Stimulated activated naive CD4-positive, alpha-beta T cell (primary cell): ENCODE results near the gene OR1I1.
A peak's percentile ranks its signal among the peaks of the same experiment; 100 is the strongest.

Experiments used
- DNase-seq, 6 experiments: peaks; one replicate each; lab custom pipeline; 2025; lab: John Stamatoyannopoulos, UW

OR1I1 gene

GRCh38 chr19:15118789-15119494 lies 36.9 kb downstream of the OR1I1 start:
- DNase-seq = no peak

DNA sequence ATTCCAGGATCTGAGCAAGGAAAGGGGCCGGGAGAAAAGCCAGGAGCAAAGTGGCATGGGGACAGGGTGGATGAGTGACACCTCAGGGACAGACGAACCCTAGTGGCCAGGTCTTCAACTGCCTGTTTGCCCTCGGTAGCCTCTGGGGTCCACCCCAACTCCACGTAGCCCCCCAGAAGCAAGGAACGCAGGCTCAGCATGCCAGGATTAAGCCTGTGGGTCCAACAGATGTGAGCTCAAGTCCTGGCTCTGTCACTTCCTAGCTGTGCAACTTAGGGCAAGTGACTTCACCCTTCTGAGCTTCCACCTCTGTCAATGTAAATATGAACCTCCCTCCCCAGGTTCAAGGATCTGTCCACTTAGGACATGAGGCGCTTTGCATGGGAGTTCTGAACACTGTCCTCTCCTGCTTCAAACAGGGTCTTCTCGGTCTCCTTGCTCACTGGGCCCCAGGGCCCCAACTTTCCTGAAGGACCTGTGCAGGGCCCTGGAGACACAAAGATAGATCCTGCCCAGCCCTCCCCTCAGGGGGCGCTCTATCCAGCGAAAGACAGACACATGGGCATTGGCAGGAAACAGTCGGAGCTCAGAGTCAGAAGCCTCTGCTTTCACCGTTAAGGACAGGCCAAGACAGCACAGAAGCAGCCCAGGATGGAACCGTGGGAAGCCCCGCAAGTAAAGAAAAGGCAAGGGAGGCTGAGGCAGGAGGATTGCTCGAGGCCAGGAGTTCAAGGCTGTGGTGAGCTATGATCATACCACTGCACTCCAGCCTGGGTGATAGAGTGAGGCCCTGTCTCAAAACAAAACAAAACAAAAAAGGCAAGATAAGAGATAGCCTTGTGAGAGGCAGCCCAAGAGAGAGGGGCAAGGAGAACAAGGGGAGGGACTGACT lies 38.4 kb downstream of the OR1I1 start:
- DNase-seq = no peak

- DNase-seq = no peak
Measured at GRCh38 chr19:15122331-15123030, 40.5 kb downstream of the OR1I1 start.

- no peak for DNase-seq
Measured at GRCh38 chr19:15123031-15123890, 41.2 kb downstream of the OR1I1 start.

GRCh38 chr19:15123900-15124299 lies 41.9 kb downstream of the OR1I1 start:
- no peak for DNase-seq

DNA sequence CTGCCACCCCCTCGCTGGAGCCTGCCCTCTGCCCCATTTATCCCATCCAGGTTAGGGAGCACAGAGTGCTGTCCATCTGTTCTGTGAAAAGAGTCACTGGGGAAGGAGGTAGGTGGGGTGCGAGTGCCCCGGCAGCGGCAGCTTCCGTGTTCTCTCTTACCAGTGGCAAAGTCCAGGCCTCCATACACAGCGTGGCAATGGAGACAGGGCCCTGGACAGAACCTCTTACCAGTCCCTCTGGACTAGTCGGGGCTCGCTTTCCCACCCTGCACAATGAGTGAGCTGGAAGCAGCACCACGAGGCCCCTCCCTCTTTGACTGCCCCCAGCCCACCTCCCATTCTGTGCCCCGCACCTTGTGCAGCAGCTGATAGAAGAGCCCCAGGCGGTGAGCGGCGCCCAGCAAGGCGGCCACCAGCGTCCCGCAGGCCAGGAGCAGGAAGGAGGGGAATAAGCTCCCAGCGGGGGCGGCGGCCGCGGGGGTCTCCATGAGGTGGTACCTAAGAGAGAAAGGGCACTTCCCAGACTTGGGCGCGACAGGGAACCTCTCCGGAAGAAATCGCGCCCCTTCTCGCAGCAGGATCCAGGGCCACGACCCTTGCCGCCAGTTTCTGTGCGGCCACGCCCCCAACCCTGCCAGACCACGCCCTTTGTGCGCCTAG lies 42.7 kb downstream of the OR1I1 start:
- peak in 4 of 6 experiments; percentile 31 to 52 (median 40) for DNase-seq

GRCh38 chr19:15125232-15126067 lies 43.4 kb downstream of the OR1I1 start:
- peak; percentile 94 to 97 (median 96) for DNase-seq

DNA sequence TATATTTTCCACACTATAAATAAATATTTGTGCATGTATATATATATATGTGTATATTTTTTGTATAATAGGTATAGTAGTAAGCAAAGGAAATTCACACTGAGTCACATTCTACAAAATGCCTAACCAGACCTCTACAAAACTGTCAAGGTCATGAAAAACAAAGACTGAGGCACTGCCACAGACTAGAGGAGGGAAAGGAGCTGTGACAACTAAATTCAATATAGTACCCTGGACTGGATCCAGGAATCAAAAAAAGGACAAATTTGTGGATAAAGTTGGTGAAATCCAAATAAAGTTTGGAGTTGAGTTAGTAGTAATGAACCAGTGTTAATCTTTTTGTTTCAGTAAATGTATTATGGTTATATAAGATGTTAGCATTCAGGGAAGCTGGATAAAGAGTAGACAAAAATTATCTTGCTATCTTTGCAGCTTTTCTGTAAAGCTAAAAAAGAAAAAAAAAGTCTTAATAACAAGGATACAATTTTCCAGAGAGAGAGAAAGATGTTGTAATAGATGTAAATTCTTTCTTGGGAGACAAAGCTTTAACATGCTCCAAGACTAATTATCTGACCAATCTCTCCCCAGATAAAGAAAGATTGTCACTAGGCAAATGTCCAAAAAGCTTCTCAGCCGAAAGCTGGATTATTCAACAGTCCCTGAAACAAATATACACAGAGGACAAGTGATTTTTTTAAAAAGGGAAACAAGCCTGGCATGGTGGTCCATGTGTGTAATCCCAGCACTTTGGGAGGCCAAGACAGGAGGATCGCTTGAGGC lies 44.3 kb downstream of the OR1I1 start:
- DNase-seq = peak in 1 of 6 experiments; percentile 33

DNA sequence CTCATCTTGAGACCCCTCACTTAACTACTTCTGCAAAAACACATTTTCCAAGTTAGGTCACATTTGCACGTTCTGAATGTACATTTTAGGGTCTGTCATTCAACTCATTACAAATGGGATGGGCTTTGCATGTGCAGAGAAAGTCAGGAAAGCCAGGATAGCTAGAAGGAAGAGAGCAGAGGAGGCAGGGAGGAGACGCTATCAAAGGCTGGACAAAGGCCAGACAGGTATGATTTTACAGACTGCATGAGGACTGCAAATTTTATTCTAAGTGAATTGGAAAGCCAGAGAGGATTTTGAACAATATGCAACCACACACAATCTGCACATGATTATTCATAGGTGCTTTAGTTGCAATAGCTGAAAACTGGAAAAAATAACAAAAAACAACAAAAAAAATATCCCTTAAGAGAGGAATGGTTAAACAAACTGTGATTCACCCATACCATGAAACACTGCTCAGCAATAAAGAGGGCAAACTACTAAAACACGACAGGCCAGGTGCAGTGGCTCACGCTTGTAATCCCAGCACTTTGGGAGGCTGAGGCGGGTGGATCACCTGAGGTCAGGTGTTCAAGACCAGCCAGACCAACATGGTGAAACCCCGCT lies 46.3 kb downstream of the OR1I1 start:
- DNase-seq = no peak

- DNase-seq = peak in 4 of 6 experiments; percentile 9 to 53 (median 42)
Measured at GRCh38 chr19:15129856-15130585, 48.0 kb downstream of the OR1I1 start.

DNA sequence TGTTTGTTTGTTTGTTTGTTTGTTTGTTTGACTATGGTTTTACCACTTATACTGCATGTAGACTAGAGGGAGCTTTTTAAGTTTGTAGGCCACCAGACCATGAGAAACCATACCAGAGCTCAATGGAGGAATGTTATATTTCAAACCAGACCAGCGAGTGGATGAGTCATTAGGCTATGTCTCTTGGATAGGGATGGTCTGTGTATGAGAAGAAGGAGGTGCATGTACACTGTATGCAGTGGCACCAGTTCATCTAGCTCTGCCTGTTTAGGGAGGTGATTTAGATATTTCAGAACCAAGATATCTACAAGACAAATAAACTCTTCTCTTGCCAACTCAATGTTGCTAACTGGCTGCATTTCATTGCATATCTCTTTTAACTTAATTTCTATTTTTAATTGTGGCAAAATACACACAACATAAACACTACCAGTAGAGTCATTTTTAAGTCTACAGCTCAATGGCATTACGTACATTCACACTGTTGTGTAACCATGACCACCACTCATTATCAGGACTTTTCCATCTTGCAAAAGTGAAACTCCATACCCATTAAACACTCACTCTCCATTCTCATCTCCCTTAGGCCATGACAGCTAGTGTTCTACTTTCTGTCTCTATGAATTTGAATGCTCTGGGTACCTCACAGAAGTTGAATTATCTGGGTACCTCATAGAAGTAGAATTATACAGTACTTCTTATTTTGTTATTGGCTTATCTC lies 54.4 kb downstream of the OR1I1 start:
- DNase-seq = no peak

DNA sequence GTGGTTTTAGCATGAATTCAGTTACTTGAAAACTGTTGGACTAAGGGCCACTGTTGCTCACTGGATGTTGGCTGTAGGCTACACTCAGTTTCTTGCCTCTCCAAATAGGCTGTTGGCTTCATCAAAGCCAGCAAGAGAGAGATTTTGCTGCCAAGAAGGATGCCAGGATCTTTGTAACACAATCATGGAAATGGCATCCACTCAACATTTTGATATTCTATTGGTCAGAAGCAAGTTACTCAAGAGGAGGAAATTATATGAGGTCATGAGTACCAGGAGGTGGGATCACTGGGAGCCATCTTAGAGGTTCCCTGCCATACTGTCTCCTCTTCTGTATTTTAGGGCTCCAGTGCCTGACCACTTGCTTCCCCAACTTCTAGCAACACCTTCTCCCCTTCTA lies 55.8 kb downstream of the OR1I1 start:
- DNase-seq = no peak

- DNase-seq = no peak
Measured at GRCh38 chr19:15138427-15138826, 56.4 kb downstream of the OR1I1 start.

DNA sequence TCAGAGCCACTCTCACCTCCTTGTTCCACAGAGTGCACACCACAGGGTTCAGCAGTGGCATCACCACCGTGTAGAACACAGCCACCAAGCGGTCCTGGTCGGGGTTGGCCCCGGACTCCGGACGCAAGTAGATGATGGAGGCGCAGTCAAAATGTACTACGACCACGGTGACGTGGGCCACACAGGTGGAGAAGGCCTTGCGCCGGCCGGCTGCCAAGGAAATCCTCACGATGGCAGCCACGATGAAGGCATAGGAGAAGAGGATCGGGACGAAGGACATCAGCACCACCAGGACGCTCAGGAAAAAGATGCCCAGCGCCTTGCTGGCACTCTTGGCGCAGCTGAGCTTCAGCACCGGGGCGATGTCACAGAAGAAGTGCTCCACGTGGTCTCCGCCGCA lies 59.1 kb downstream of the OR1I1 start:
- no peak for DNase-seq

GRCh38 chr19:15142313-15142712 lies 60.3 kb downstream of the OR1I1 start:
- DNase-seq = no peak
